ENCODE measurements around the gene OR4S1.
"Not testable (repeated sequence)": the region's sequence is repeated elsewhere in the genome, so short reads cannot be mapped to it uniquely, and the experiment has no call there.

The OR4S1 gene

GRCh38 chr11:48272606-48273005, 33.4 kb upstream of the OR4S1 start:
- no peaks in the 10 kb centered on the region for H3K4me1 ChIP-seq (ENCODE audit: insufficient read depth, low read length)
- H3K27ac ChIP-seq (ENCODE audit: low read length), result no peak overlapping the region
- no peak overlapping the region for H2AFZ ChIP-seq (ENCODE audit: low read depth, low read length)
- H3K4me2 ChIP-seq (ENCODE audit: insufficient read depth, low read length), result no peak overlapping the region
- TF ChIP-seq EZH2 (IDR thresholded peaks at IDR 0.05; ENCODE audit: borderline replicate concordance, low read depth, low read length, severe bottlenecking) (no peak), CTCF (IDR thresholded peaks at IDR 0.05; ENCODE audit: borderline replicate concordance, extremely low read depth, low read length, poor library complexity, severe bottlenecking) (no peak)
- H3K79me2 ChIP-seq (ENCODE audit: insufficient read depth, low read length), result no peaks in the 10 kb centered on the region
- no peak for ATAC-seq (ENCODE audit: insufficient read depth, low read depth)
- H3K9ac ChIP-seq (ENCODE audit: low read depth, low read length), result no peak overlapping the region
- H3K4me3 ChIP-seq (ENCODE audit: low read depth in 1 of 2, low read length in 2 of 2), result no peak overlapping the region
- no peak for DNase-seq
- H4K20me1 ChIP-seq (ENCODE audit: insufficient read depth, low read length), result no peaks in the 10 kb centered on the region
- no peaks in the 10 kb centered on the region for H3K36me3 ChIP-seq (ENCODE audit: insufficient read depth, low read length)
- no peaks in the 10 kb centered on the region for H3K9me3 ChIP-seq (ENCODE audit: insufficient read depth, low read length, severe bottlenecking)
- no peaks in the 10 kb centered on the region for H3K27me3 ChIP-seq (ENCODE audit: insufficient read depth, low read length, poor library complexity)

GRCh38 chr11:48307760-48308386, 1.9 kb downstream of the OR4S1 start:
- TF ChIP-seq CTCF (IDR thresholded peaks at IDR 0.05; ENCODE audit: borderline replicate concordance, extremely low read depth, low read length, poor library complexity, severe bottlenecking) (peak; percentile 99), EZH2 (IDR thresholded peaks at IDR 0.05; ENCODE audit: borderline replicate concordance, low read depth, low read length, severe bottlenecking) (no peak)
- ATAC-seq (ENCODE audit: insufficient read depth, low read depth), result peak; percentile 96
- Histone ChIP-seq H3K4me3 (ENCODE audit: low read depth in 1 of 2, low read length in 2 of 2) (no peak overlapping the region), H3K9ac (ENCODE audit: low read depth, low read length) (no peak overlapping the region), H3K4me1 (ENCODE audit: insufficient read depth, low read length) (no peaks in the 10 kb centered on the region), H3K27ac (ENCODE audit: low read length) (no peak overlapping the region), H3K36me3 (ENCODE audit: insufficient read depth, low read length) (no peaks in the 10 kb centered on the region), H3K4me2 (ENCODE audit: insufficient read depth, low read length) (no peak overlapping the region), H3K79me2 (ENCODE audit: insufficient read depth, low read length) (no peaks in the 10 kb centered on the region), H3K27me3 (ENCODE audit: insufficient read depth, low read length, poor library complexity) (no peaks in the 10 kb centered on the region), H4K20me1 (ENCODE audit: insufficient read depth, low read length) (no peaks in the 10 kb centered on the region), H3K9me3 (ENCODE audit: insufficient read depth, low read length, severe bottlenecking) (no peaks in the 10 kb centered on the region), H2AFZ (ENCODE audit: low read depth, low read length) (no peak overlapping the region)
- DNase-seq, result peak; percentile 78

GRCh38 chr11:48313590-48313989, 7.6 kb downstream of the OR4S1 start:
- not testable (repeated sequence) for H3K4me3 ChIP-seq (ENCODE audit: low read depth in 1 of 2, low read length in 2 of 2); H2AFZ ChIP-seq (ENCODE audit: low read depth, low read length); H3K79me2 ChIP-seq (ENCODE audit: insufficient read depth, low read length); H3K9me3 ChIP-seq (ENCODE audit: insufficient read depth, low read length, severe bottlenecking); H3K9ac ChIP-seq (ENCODE audit: low read depth, low read length); H3K36me3 ChIP-seq (ENCODE audit: insufficient read depth, low read length); DNase-seq; H4K20me1 ChIP-seq (ENCODE audit: insufficient read depth, low read length); H3K4me2 ChIP-seq (ENCODE audit: insufficient read depth, low read length); ATAC-seq (ENCODE audit: insufficient read depth, low read depth); H3K27ac ChIP-seq (ENCODE audit: low read length); H3K27me3 ChIP-seq (ENCODE audit: insufficient read depth, low read length, poor library complexity); H3K4me1 ChIP-seq (ENCODE audit: insufficient read depth, low read length)

- not testable (repeated sequence) for H3K4me3 ChIP-seq (ENCODE audit: low read depth in 1 of 2, low read length in 2 of 2); H3K4me2 ChIP-seq (ENCODE audit: insufficient read depth, low read length); H3K79me2 ChIP-seq (ENCODE audit: insufficient read depth, low read length); H3K27ac ChIP-seq (ENCODE audit: low read length); H3K36me3 ChIP-seq (ENCODE audit: insufficient read depth, low read length); ATAC-seq (ENCODE audit: insufficient read depth, low read depth); H3K9me3 ChIP-seq (ENCODE audit: insufficient read depth, low read length, severe bottlenecking); H4K20me1 ChIP-seq (ENCODE audit: insufficient read depth, low read length); DNase-seq; H3K4me1 ChIP-seq (ENCODE audit: insufficient read depth, low read length); H3K27me3 ChIP-seq (ENCODE audit: insufficient read depth, low read length, poor library complexity); H3K9ac ChIP-seq (ENCODE audit: low read depth, low read length); H2AFZ ChIP-seq (ENCODE audit: low read depth, low read length)
These were observed 13.8 kb downstream of the OR4S1 start for GRCh38 chr11:48319813-48320212.

GRCh38 chr11:48324620-48325019, 18.6 kb downstream of the OR4S1 start, which contains the start of gene OR4C3:
Gene OR4C3, plus strand, starts transcription at chr11:48324920. Its CDS starts 102 bp downstream, at chr11:48325022.
- not testable (repeated sequence) for H2AFZ ChIP-seq (ENCODE audit: low read depth, low read length); ATAC-seq (ENCODE audit: insufficient read depth, low read depth); H3K36me3 ChIP-seq (ENCODE audit: insufficient read depth, low read length); DNase-seq; H3K9me3 ChIP-seq (ENCODE audit: insufficient read depth, low read length, severe bottlenecking); H3K9ac ChIP-seq (ENCODE audit: low read depth, low read length); H3K79me2 ChIP-seq (ENCODE audit: insufficient read depth, low read length); H3K27me3 ChIP-seq (ENCODE audit: insufficient read depth, low read length, poor library complexity); H3K4me3 ChIP-seq (ENCODE audit: low read depth in 1 of 2, low read length in 2 of 2); H3K4me2 ChIP-seq (ENCODE audit: insufficient read depth, low read length); H4K20me1 ChIP-seq (ENCODE audit: insufficient read depth, low read length); H3K4me1 ChIP-seq (ENCODE audit: insufficient read depth, low read length); H3K27ac ChIP-seq (ENCODE audit: low read length)

Measured in DND-41 (cell line).